Stomach (tissue), 19 donors: Measurements from ENCODE around the gene TMEM217. TPM values are rescaled to one million over a fixed set of nuclear protein-coding genes. Genes with fewer than 3 reads are reported as not detected.
"Not testable (repeated sequence)": the region's sequence is repeated elsewhere in the genome, so short reads cannot be mapped to it uniquely, and the experiment has no call there.

ENCODE experiments used
- DNase-seq, 2 donors: peaks; one replicate each; pipeline versions ENCODE4 v3.0.0 to v3.0.0-alpha.2; 2013 to 2019
- H3K27ac ChIP-seq, 5 donors: fragments of 200-600 bp in 4 of 5; sonication (generic) in 4 of 5; one replicate each; pipeline ENCODE4 v1.5.1; 2013 to 2019; ENCODE audit warnings: mild to moderate bottlenecking in 1 of 5, moderate library complexity in 1 of 5
- H3K27me3 ChIP-seq, 3 donors: fragments of 200-600 bp; sonication (generic); one replicate each; pipeline ENCODE4 v1.5.1; 2017 to 2019; ENCODE audit warnings: mixed run types in 1 of 3
- H3K36me3 ChIP-seq, 4 donors: fragments of 200-600 bp; sonication (generic); 1 replicate in 3 of 4; 2 replicates in 1 of 4; pipeline ENCODE4 v1.5.1; 2016 to 2019
- H3K4me1 ChIP-seq, 4 donors: fragments of 200-600 bp; sonication (generic); one replicate each; pipeline ENCODE4 v1.5.1; 2016 to 2019
- H3K4me3 ChIP-seq, 4 donors: fragments of 200-600 bp; sonication (generic) in 3 of 4; one replicate each; pipeline ENCODE4 v1.5.1; 2016 to 2019; ENCODE audit warnings: mild to moderate bottlenecking in 1 of 4
- H3K9me3 ChIP-seq, 4 donors: fragments of 200-600 bp; sonication (generic); one replicate each; pipeline ENCODE4 v1.5.1; 2016 to 2019
- EP300 ChIP-seq: sonication (generic); formaldehyde crosslinking; IDR thresholded peaks from one replicate; pipeline ENCODE4 v1.6.1; 2017; ENCODE audit warnings: antibody characterized with exemption
- POLR2A ChIP-seq, 4 donors: fragments of 450-650 bp; IDR thresholded peaks; one replicate each; pipeline ENCODE4 v1.6.1; 2016; ENCODE audit warnings: antibody characterized with exemption in 4 of 4, control low read depth in 2 of 4, mild to moderate bottlenecking in 1 of 4, moderate library complexity in 1 of 4
- POLR2AphosphoS5 ChIP-seq, 3 donors: sonication (generic); formaldehyde crosslinking; IDR thresholded peaks; one replicate each; pipeline ENCODE4 v1.6.1; 2016; ENCODE audit warnings: antibody characterized with exemption in 3 of 3
- WGBS, 5 donors: extraction: QIAGEN DNeasy Blood & Tissue Kit in 3 of 5; methylation state at CpG; one replicate each; pipeline versions ENCODE4 v1.1.5 to v1.1.7; 2013 to 2018; 5-methylcytosine and 5-hydroxymethylcytosine counted together
- intact Hi-C: fragments of 100-400 bp; cut with DNase I; formaldehyde crosslinking; loops from one replicate; pipeline ENCODE4 v1.15.1; 2023; ENCODE audit warnings: low total_unique reads
- long read RNA-seq, 10 donors: transcript quantifications; one replicate each; lab custom pipeline, GENCODE V29; 2026
- polyA plus RNA-seq, 3 donors: library from polyadenylated mRNA; stranded (reverse); fragments of 200-250 nt; gene quantifications; one replicate each; pipeline ENCODE4 v1.2.3, GENCODE V29; 2013
- total RNA-seq, 5 donors: library from RNA; depleted of rRNA; stranded (reverse); fragments of >200 nt; gene quantifications; one replicate each; pipeline versions ENCODE4 v1.1.0 to v1.2.3, GENCODE V29; 2014 to 2016
- TF ChIP-seq, protein P1 (sequence below), 7 experiments: fragments of 450-650 bp in 4 of 7; fragments of 200-600 bp in 3 of 7; sonication (generic) in 3 of 7; IDR thresholded peaks; one replicate each; pipeline ENCODE4 v1.5.1; 2016 to 2019; ENCODE audit warnings: antibody characterized with exemption in 7 of 7, control low read depth in 2 of 7, mild to moderate bottlenecking in 1 of 7
- donor health status: healthy with polysubstance abuse.
- donor health status: Bipolar disorder and iron deficiency.
- donor health status: healthy.

Gene TMEM217
- under 1 TPM in 1 of 5 donors, not detected in 4; 0.87 TPM for total RNA-seq
- 1 to 10 TPM in 1 of 3 donors, under 1 TPM in 1, not detected in 1; 0.60 to 1.2 TPM for polyA plus RNA-seq
- long read RNA-seq, donor 1: 0 reads
- long read RNA-seq, donor 2, partial matches to known transcripts: 13 of 14 reads
- long read RNA-seq, donor 2, other reads (novel, unspliced or antisense): 0 of 14 reads
- long read RNA-seq, donor 3: 0 reads
- long read RNA-seq, donor 4: 0 reads
- long read RNA-seq, donor 5: 0 reads
- long read RNA-seq, donor 6: 0 reads
- long read RNA-seq, donor 7: 0 reads
- long read RNA-seq, donor 8: 0 reads
- long read RNA-seq, donor 9: 0 reads
- long read RNA-seq, donor 10: 0 reads

DNA sequence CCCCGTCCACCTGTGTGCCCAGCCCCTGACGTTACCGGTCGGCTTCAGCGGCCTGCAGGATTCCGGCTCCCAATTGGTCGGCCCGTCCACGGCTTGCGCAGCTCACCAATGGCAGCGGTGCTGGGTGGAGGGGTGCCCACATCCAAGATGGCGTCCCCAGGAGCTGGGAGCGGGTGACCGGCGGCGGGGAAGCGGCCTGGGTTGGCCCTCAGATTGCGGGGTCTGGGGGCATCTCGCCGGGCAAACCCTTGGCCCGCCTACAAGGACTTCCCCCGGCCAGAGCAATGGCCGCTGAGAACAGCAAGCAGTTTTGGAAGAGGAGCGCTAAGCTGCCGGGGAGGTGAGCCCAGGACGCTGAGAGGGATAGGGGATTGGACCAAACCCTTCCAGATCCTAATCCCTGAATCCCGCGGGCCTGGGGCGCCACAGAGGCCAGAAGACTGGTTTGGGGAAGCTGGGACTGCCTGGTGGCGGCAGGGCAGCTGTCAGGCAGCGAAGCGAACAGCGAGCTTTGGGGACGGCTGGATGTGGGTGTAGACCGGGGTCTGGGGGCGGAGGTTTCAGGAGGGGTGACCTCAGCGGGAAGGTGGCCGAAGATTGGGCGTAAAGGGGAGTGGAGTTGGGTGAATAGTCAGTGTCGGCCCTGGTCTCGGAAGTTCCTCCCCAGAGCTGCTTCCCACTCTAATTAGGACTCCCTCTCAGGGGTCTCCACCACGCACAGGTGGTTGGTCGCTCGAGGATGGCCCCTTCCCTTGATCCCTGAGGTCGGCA is at the start of gene TMEM217, which contains the start of gene TBC1D22B:
TMEM217 (minus strand) TSS at position 511 of the 771 bp plus-strand sequence. CDS start 39,114 bp downstream, outside the sequence.
TBC1D22B (plus strand) TSS at position 139 of the 771 bp plus-strand sequence; CDS start at position 285, 146 bp downstream.
- Histone ChIP-seq H3K4me1 (peaks cover 14 to 44% (median 31%) of the 10 kb centered on the region in 4 donors), H3K4me3 (peak within 1 kb of the TSS; percentile 68 to 87 (median 80)), H3K9me3 (no peaks in the 10 kb centered on the region), H3K27me3 (no peaks in the 10 kb centered on the region), H3K36me3 (no peaks in the 10 kb centered on the region), H3K27ac (peak within 1 kb of the TSS; percentile 85 to 91 (median 89))
- intact Hi-C loops: no loop called here
- DNase-seq: peak; percentile 98 to 99
- 0 to 1% (median 0%) methylated on average over 33 to 45 of the region's 45 CpGs for WGBS, 5 donors
- peak in 1 of 4 donors; percentile 16 for TF ChIP-seq POLR2A (IDR thresholded peaks at IDR 0.05)
- no peak for TF ChIP-seq EP300
- TF ChIP-seq POLR2AphosphoS5 (IDR thresholded peaks at IDR 0.05): peak; percentile 68 to 89 (median 81)

DNA sequence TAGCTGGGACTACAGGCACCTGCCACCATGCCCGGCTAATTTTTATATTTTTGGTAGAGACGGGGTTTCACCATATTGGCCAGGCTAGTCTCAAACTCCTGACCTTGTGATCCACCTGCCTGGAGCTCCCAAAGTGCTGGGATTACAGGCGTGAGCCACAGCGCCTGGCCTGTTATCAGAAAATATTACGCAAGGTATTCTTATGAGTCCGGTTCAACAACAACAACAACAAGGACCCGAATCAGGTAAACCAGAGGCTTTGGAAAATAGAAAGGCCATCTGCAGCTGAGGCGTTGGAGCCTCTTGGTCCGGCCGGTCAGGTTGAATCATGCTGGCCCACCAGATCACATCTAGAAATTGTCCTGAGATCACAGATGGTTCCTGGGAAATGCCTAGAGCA is 49.5 kb upstream of the TMEM217 start:
- intact Hi-C loops, H3K4me3 ChIP-seq, H3K27me3 ChIP-seq, H3K9me3 ChIP-seq, H3K27ac ChIP-seq, DNase-seq: not testable (repeated sequence)
- WGBS, 5 donors: 87 to 93% (median 92%) methylated on average over 10 of the region's 10 CpGs
- Histone ChIP-seq H3K4me1 (peaks cover 0 to 14% (median 5%) of the 10 kb centered on the region in 4 donors), H3K36me3 (peaks cover 8 to 41% (median 29%) of the 10 kb centered on the region in 4 donors)

DNA sequence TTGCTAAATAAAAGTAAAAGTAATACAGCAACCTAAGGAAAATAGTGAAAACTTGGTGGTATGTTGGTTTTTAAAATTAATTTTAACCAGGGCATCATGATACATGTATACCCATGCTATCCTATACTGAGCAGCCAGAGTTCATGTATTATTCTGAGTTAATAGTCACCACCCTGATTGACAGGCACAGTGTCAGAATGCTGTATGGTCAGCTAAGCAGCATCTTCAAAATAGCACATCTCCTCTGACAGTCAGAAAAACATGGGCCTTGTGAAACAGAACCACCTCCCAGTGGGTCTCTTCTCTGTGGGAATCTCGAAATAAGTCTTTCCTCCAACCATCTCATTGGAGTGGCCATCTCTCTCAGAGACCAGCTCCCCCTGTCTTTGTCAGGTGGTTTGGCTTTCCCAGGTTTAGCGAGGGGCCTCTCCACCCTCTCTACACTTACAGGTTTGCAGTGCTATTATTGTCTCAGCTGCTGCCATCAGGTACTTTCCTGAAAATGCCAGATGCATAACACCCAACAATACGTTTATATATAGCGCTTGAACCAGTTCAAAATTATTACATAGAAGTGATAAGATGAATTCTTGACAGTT is 48.8 kb upstream of the TMEM217 start:
- Histone ChIP-seq H3K4me1 (peaks cover 0 to 14% (median 5%) of the 10 kb centered on the region in 4 donors), H3K27ac (no peak overlapping the region), H3K9me3 (no peaks in the 10 kb centered on the region), H3K27me3 (no peaks in the 10 kb centered on the region), H3K36me3 (peaks cover 14 to 47% (median 35%) of the 10 kb centered on the region in 4 donors), H3K4me3 (no peak overlapping the region)
- intact Hi-C loops: no loop called here
- DNase-seq: no peak
- 90 to 95% (median 92%) methylated on average over 4 of the region's 4 CpGs for WGBS, 5 donors
- TF ChIP-seq POLR2A (IDR thresholded peaks at IDR 0.05): no peak
- TF ChIP-seq, protein P1, sequence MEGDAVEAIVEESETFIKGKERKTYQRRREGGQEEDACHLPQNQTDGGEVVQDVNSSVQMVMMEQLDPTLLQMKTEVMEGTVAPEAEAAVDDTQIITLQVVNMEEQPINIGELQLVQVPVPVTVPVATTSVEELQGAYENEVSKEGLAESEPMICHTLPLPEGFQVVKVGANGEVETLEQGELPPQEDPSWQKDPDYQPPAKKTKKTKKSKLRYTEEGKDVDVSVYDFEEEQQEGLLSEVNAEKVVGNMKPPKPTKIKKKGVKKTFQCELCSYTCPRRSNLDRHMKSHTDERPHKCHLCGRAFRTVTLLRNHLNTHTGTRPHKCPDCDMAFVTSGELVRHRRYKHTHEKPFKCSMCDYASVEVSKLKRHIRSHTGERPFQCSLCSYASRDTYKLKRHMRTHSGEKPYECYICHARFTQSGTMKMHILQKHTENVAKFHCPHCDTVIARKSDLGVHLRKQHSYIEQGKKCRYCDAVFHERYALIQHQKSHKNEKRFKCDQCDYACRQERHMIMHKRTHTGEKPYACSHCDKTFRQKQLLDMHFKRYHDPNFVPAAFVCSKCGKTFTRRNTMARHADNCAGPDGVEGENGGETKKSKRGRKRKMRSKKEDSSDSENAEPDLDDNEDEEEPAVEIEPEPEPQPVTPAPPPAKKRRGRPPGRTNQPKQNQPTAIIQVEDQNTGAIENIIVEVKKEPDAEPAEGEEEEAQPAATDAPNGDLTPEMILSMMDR (IDR thresholded peaks at IDR 0.05): no peak
- no peak for TF ChIP-seq EP300
- no peak for TF ChIP-seq POLR2AphosphoS5 (IDR thresholded peaks at IDR 0.05)

DNA sequence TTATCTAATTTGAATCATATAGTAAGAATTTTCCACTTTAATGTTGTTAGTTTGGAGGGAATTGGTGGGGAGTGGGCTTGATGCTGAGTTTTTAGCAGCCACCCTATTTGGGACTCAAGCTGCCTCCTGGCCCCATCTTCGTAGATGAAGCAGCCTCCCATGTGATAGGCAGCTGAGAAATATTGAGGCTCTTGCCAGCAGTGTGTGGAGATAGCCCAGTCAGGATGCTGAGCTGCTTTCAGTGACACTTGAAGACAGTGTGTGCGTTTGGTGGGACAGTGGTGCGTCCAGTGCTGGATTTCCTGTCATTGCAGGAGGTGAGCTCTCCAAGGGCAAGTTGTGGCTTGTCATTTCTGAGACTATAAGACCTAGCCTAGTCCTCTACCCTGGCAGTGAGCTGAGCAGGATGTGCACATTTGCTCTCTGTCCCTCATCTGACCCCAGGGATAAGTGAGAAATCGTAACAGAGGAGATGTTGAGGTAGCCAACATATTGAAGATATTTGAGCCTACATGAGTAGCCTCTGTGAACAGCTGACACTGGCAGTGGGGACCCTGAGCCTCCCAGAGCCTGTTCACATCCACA is 48.0 kb upstream of the TMEM217 start:
- no peak overlapping the region for H3K27ac ChIP-seq
- no peak overlapping the region for H3K4me3 ChIP-seq
- H3K36me3 ChIP-seq: peaks cover 14 to 55% (median 43%) of the 10 kb centered on the region in 4 donors
- peaks cover 0 to 14% (median 5%) of the 10 kb centered on the region in 4 donors for H3K4me1 ChIP-seq
- no peaks in the 10 kb centered on the region for H3K27me3 ChIP-seq
- DNase-seq: no peak
- TF ChIP-seq POLR2A (IDR thresholded peaks at IDR 0.05): no peak
- no peaks in the 10 kb centered on the region for H3K9me3 ChIP-seq
- intact Hi-C loops: no loop called here
- WGBS, 5 donors: 89 to 99% (median 94%) methylated on average over 4 of the region's 4 CpGs

DNA sequence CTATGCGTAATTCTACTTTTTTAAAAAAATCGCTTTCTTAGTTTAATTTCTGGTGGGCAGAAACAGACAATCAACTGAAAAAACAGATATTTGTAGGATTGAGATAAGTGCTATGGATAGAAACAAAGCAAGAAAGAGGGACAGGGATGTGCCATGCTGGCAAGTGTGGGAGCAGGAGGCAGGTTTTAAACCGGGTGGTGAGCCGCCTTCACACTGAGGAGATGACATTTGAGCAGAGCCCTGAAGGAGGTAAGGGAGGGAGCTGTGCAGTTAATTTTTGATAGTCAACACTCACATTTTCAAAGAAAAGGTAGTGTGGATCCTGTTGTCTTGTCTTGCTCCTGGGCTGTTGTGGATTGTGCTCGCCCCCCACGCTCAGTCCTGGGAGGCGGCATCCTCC is 46.8 kb upstream of the TMEM217 start:
- H3K27me3 ChIP-seq: no peaks in the 10 kb centered on the region
- no peak for DNase-seq
- 95 to 99% (median 97%) methylated on average over 7 of the region's 7 CpGs for WGBS, 5 donors
- no peaks in the 10 kb centered on the region for H3K9me3 ChIP-seq
- intact Hi-C loops: no loop called here
- peaks cover 0 to 14% (median 5%) of the 10 kb centered on the region in 4 donors for H3K4me1 ChIP-seq
- TF ChIP-seq POLR2AphosphoS5 (IDR thresholded peaks at IDR 0.05): no peak
- TF ChIP-seq POLR2A (IDR thresholded peaks at IDR 0.05): no peak
- TF ChIP-seq, protein P1 (IDR thresholded peaks at IDR 0.05): no peak
- no peak for TF ChIP-seq EP300
- H3K36me3 ChIP-seq: peaks cover 14 to 62% (median 51%) of the 10 kb centered on the region in 4 donors
- no peak overlapping the region for H3K27ac ChIP-seq
- no peak overlapping the region for H3K4me3 ChIP-seq
